HG02938 (cell line): Measurements from ENCODE around the gene ARHGAP10.
A peak's percentile ranks its signal among the peaks of the same experiment; 100 is the strongest.
"Not testable (repeated sequence)": the region's sequence is repeated elsewhere in the genome, so short reads cannot be mapped to it uniquely, and the experiment has no call there.

ENCODE experiments used
- ATAC-seq: cut with Tn5 transposase; IDR thresholded peaks from one replicate; pipeline ENCODE4 v1.9.1; 2021; ENCODE audit warnings: mild to moderate bottlenecking, moderate library complexity; ENCODE audit not compliant: unreplicated experiment

The ARHGAP10 gene

DNA sequence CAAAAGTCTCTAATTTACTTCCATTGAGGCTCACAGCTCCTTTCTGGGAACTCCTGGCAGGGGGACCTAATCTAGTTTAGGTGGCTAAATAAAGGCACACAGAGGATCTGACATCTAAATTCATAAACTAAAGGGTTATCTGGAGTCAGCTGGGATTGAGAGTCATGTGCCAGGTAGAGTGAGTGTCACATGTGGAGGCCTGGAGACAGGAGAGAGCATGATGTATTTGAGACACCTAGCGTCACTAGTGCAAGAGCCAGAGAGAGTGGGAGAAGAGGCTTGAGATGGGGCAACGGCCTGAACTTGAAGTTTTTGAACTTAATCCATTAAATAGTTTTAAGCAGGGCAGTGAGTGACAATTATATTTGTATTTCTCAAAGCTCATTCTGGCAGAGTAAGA is 152.6 kb downstream of the ARHGAP10 start:
- ATAC-seq: no peak

GRCh38 chr4:147885216-147885615 is 153.3 kb downstream of the ARHGAP10 start:
- ATAC-seq: not testable (repeated sequence)

- no peak for ATAC-seq
These were observed 159.7 kb downstream of the ARHGAP10 start for GRCh38 chr4:147891476-147892115.

GRCh38 chr4:147899512-147899911 is 167.6 kb downstream of the ARHGAP10 start:
- no peak for ATAC-seq

GRCh38 chr4:147901388-147901787 is 169.5 kb downstream of the ARHGAP10 start:
- no peak for ATAC-seq

DNA sequence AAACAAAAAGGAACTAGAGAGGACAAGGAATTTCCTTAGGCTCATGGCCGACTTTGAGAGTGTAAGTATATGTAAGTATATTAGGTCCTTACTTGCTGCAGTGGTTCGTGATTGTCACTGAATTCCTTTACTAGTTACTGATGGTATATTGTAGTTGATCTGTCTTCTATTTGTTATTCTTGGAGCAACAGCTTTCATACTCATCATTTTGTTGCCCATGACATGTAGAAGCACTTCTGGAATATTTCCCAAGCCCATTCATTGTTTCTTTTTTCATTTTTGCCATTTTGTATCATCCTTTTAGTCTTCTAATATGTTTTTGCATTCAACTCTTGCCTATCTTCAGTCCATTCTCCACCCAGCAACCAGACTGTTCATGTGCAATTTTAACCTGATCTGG is 170.0 kb downstream of the ARHGAP10 start:
- ATAC-seq: no peak

DNA sequence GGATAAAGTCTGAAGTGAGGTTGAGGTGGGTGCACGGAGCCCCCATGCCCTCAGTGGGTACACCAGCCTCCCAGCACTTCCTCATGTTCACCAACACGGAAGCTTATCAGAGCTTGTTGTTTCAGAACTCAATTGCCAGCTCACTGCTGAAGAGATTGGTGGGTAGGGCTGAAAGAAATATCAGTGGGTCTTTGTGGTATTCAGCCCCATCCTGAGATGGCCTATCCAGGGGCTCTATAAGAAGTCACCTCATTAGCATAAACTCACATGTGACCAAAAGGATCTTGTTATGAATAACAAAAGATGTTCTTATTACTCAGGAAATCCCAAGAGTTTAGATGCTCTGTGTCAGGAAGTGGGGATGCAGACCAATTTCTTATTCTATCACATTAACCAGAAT is 177.3 kb downstream of the ARHGAP10 start:
- no peak for ATAC-seq

DNA sequence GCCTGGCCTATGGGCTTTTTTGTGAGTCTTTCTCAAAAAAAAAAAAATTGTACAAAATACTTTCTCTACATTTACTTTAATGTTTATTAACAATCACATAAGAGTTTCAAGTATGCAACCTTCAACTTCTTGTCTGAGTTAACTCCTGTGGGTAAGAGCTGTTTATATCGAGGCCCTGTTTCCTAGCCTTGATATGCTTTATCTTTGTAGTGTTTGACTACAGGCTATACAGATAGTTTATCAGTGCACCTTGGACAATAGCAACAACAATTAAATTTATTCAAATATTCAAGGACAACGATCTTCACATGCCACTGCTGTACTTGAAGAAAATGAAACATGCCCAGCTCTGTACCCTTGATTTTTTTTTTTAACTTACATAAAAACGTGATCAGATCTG is 178.4 kb downstream of the ARHGAP10 start:
- no peak for ATAC-seq

- ATAC-seq: not testable (repeated sequence)
These were observed 180.2 kb downstream of the ARHGAP10 start for GRCh38 chr4:147912106-147912505.

DNA sequence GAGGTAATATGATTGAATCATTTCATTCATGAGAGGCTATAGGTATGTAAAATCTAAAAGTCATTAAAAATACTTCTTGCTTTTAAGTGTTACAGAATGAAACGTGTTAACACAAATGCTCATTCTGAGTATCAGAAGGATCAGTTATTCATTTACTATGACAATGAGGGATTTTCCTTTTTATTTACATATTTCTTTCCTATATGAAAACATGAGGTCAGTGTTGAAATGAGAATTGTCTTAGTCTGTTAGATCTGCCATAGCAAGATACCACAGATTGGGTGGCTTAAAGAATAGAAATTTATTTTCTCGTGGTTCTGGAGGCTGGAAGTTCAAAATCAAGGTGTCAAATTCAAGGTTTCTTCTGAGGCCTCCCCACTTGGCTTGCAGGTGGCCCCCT is 181.2 kb downstream of the ARHGAP10 start:
- peak; percentile 71 for ATAC-seq

- no peak for ATAC-seq
These were observed 184.5 kb downstream of the ARHGAP10 start for GRCh38 chr4:147916351-147916750.

- ATAC-seq: no peak
These were observed 191.5 kb downstream of the ARHGAP10 start for GRCh38 chr4:147923381-147923780.

- peak; percentile 47 for ATAC-seq
These were observed 192.0 kb downstream of the ARHGAP10 start for GRCh38 chr4:147923854-147924253.

- no peak for ATAC-seq
These were observed 192.9 kb downstream of the ARHGAP10 start for GRCh38 chr4:147924604-147925412.

DNA sequence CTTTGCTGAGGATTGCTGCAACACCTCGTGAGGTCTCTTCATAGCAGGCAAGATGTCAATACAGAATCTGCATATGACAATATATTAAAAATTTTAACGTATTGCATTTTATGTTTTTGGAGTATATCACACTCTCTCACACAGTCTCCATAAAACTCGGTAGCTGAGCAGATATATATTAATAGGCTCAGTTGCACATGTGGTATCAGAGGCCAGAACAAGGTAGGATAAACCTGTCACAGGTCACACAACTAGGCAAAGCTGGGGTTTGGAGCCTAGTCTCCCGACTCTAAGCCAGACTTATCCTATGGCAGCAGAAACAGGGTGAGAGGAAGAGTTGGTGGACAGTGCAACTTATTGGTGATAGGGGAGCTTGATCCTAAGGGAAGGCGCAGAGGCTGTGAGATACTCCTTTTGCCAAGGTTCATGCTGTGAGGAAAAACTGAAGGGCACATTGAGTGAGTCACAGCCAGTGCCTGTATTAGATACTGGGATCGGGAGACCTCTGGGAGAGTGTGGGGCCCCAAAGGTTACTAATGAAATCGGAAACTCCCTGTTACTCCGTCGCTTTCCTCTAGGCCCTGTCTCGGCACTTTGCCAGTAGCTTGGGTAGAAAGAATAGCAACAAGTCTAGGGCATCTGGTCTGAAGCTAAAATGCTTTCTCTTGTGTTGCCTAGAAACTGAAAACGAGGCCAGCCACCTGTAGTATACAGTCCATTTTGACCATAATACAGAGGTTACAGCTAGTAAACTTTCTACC is 195.7 kb downstream of the ARHGAP10 start:
- no peak for ATAC-seq

GRCh38 chr4:147928400-147928799 is 196.5 kb downstream of the ARHGAP10 start:
- no peak for ATAC-seq

DNA sequence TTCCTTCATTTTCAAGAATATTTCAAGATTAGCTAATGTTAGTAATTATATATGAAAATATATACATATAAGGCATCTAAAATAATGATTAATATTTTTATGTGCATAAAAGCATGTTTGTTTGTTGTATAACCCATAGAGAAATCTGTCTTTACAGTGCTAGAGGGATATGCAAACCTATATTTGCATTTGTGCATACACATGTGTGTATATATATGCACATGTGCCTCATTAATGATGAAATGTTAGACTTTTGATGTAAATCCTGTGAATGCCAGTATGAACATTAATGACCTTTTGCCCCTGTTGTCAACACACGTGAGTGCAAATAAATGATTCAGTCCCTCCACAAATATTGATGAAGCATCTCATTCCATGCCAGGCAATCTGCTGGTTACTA is 197.9 kb downstream of the ARHGAP10 start:
- no peak for ATAC-seq

DNA sequence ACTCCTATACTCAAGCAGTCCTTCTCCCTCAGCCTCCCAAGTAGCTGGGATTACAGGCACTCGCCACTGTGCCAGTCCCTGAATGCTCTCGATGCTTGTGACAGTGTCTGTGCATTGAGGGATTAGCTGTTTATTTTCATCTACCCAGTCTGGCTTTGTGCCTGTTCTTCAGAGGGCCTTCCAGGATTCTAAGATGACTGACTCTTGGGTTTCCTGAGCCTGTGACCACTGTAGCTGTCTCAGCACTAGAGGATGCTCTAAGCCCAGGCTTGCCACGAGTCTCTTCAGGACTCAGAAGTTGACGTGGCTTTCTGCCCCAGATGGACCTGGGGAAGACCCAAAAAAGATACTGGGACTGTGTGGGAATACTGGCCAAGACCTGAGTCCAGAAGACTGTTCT is 201.4 kb downstream of the ARHGAP10 start:
- no peak for ATAC-seq

- ATAC-seq: no peak
These were observed 201.9 kb downstream of the ARHGAP10 start for GRCh38 chr4:147933779-147934178.

GRCh38 chr4:147938496-147938895 is 206.6 kb downstream of the ARHGAP10 start:
- ATAC-seq: no peak

- ATAC-seq: no peak
These were observed 208.3 kb downstream of the ARHGAP10 start for GRCh38 chr4:147940171-147940570.

DNA sequence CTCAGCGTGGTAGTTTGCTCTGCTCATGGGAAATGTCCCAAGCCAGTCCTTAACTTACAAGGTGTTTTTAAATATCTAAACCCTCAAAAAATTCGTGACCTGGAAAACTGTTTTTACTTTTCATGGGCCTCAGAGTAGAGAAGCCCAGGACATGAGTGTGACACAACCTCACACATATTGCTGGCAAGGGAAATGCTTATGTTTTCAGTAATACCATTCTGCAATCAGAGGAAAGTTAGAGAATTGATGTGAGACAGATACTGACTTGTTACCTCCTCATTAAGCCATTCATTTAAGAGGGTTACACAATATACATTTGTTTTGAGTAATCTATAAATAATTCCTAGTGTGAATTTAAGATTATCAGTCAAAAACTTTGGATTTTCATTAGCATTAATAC is 209.5 kb downstream of the ARHGAP10 start:
- no peak for ATAC-seq
